SK-N-SH (cell line): ENCODE results near the gene TDRD5. TPM values are rescaled to one million over a fixed set of nuclear protein-coding genes. Genes with fewer than 3 reads are reported as not detected.

Experiments used
- CTCF ChIA-PET: fragments of 300-600, 350-600 bp; formaldehyde crosslinking; extraction: SDS; loops from one replicate; lab custom pipeline; 2021; lab: Yijun Ruan, JAX
- POLR2A ChIA-PET: fragments of 350-600 bp; sonication (Branson Sonifier 250); formaldehyde crosslinking; extraction: SDS; loops from one replicate; lab custom pipeline; 2020; ENCODE audit warnings: antibody characterized with exemption, inconsistent platforms; lab: Yijun Ruan, JAX
- DNase-seq: peaks from one replicate; pipeline ENCODE4 v3.0.0; 2012
- H2AFZ ChIP-seq: fragments of 200-600 bp; sonication (generic); 2 replicates; pipeline ENCODE4 v1.8.1; 2016; ENCODE audit warnings: antibody characterized with exemption, mild to moderate bottlenecking, low read depth
- H3F3A ChIP-seq: fragments of 200-600 bp; sonication (generic); replicated peaks from 2 replicates; pipeline ENCODE3; 2016; ENCODE audit warnings: antibody characterized with exemption, mild to moderate bottlenecking; ENCODE audit not compliant: insufficient read depth
- H3K27ac ChIP-seq, 2 experiments: fragments of 200-500 bp in 1 of 2; fragments of 200-600 bp in 1 of 2; sonication (Bioruptor generic) in 1 of 2; sonication (generic), shearing (Covaris generic) in 1 of 2; 2 replicates each; pipeline versions ENCODE4 v1.5.1 to v1.6.1; 2014 to 2016; ENCODE audit warnings: low read depth in 2 of 2, inconsistent platforms in 1 of 2, low read length in 1 of 2, mild to moderate bottlenecking in 1 of 2, mixed read lengths in 1 of 2
- H3K27me3 ChIP-seq: fragments of 200-600 bp; sonication (generic), shearing (Covaris generic); 2 replicates; pipeline ENCODE4 v1.6.1; 2016; ENCODE audit warnings: mixed run types; ENCODE audit not compliant: insufficient read depth
- H3K36me3 ChIP-seq, 2 experiments: fragments of 200-500 bp in 1 of 2; fragments of 200-600 bp in 1 of 2; sonication (Bioruptor generic) in 1 of 2; sonication (generic) in 1 of 2; replicated peaks in 1 of 2; 2 replicates each; pipeline versions ENCODE3 to v1.5.1; 2014 to 2016; ENCODE audit warnings: low read length in 1 of 2, mild to moderate bottlenecking in 1 of 2; ENCODE audit not compliant: insufficient read depth in 2 of 2, control insufficient read depth in 1 of 2
- H3K4me1 ChIP-seq, 2 experiments: fragments of 200-500 bp in 1 of 2; fragments of 200-600 bp in 1 of 2; sonication (Bioruptor generic) in 1 of 2; sonication (generic), shearing (Covaris generic) in 1 of 2; 2 replicates each; pipeline versions ENCODE4 v1.5.1 to v1.6.1; 2014 to 2016; ENCODE audit warnings: low read depth in 1 of 2, low read length in 1 of 2, mixed run types in 1 of 2; ENCODE audit not compliant: insufficient read depth in 2 of 2, control insufficient read depth in 1 of 2
- H3K4me2 ChIP-seq: fragments of 200-600 bp; sonication (generic), shearing (Covaris generic); 2 replicates; pipeline ENCODE4 v1.6.1; 2017; ENCODE audit warnings: mixed run types
- H3K4me3 ChIP-seq, 2 experiments: fragments of 200-500 bp in 1 of 2; fragments of 200-600 bp in 1 of 2; sonication (Bioruptor generic) in 1 of 2; sonication (generic), shearing (Covaris generic) in 1 of 2; 2 replicates each; pipeline versions ENCODE4 v1.5.1 to v1.8.1; 2014 to 2016; ENCODE audit warnings: low read depth in 2 of 2, inconsistent platforms in 1 of 2, low read length in 1 of 2, mild to moderate bottlenecking in 1 of 2, mixed read lengths in 1 of 2, moderate library complexity in 1 of 2
- H3K79me2 ChIP-seq: fragments of 200-600 bp; sonication (generic); 2 replicates; pipeline ENCODE4 v1.8.1; 2017; ENCODE audit warnings: mild to moderate bottlenecking; ENCODE audit not compliant: insufficient read depth
- H3K9ac ChIP-seq: fragments of 200-600 bp; sonication (generic); 2 replicates; pipeline ENCODE4 v1.6.1; 2017; ENCODE audit warnings: mixed run types
- H3K9me2 ChIP-seq: fragments of 200-600 bp; sonication (generic); 2 replicates; pipeline ENCODE4 v1.6.1; 2017; ENCODE audit warnings: mixed run types
- H3K9me3 ChIP-seq: fragments of 200-600 bp; sonication (generic); 2 replicates; pipeline ENCODE4 v1.6.1; 2017; ENCODE audit warnings: mixed run types, mild to moderate bottlenecking, moderate library complexity
- H4K20me1 ChIP-seq: fragments of 200-600 bp; sonication (generic); 2 replicates; pipeline ENCODE4 v1.6.1; 2017; ENCODE audit warnings: mild to moderate bottlenecking, mixed run types; ENCODE audit not compliant: insufficient read depth
- CHD2 ChIP-seq: fragments of 150-350 bp; IDR thresholded peaks from 2 replicates; pipeline ENCODE4 v1.6.1; 2018; ENCODE audit warnings: low read length; ENCODE audit not compliant: partially characterized antibody
- ELF1 ChIP-seq: IDR thresholded peaks from 2 replicates; pipeline ENCODE4 v1.4.0; 2012
- MXI1 ChIP-seq: IDR thresholded peaks from 2 replicates; pipeline ENCODE4 v1.6.1; 2012; ENCODE audit warnings: mild to moderate bottlenecking, low read depth, low read length, improper control_type of control experiment
- NRF1 ChIP-seq: IDR thresholded peaks from 2 replicates; pipeline ENCODE4 v1.6.1; 2012; ENCODE audit warnings: low read depth, mild to moderate bottlenecking, low read length
- PBX3 ChIP-seq: IDR thresholded peaks from 2 replicates; pipeline ENCODE4; 2012
- POLR2AphosphoS5 ChIP-seq: IDR thresholded peaks from 2 replicates; pipeline ENCODE4 v1.6.1; 2012; ENCODE audit warnings: low read depth, low read length
- RAD21 ChIP-seq: IDR thresholded peaks from 2 replicates; pipeline ENCODE4 v1.6.1; 2012; ENCODE audit warnings: mild to moderate bottlenecking, low read length
- RCOR1 ChIP-seq: fragments of 150-350 bp; IDR thresholded peaks from 2 replicates; pipeline ENCODE4 v1.6.1; 2017; ENCODE audit warnings: antibody characterized with exemption, low read length
- REST ChIP-seq: IDR thresholded peaks from 2 replicates; pipeline ENCODE4 v1.6.1; 2012; ENCODE audit warnings: mild to moderate bottlenecking, low read depth, low read length, moderate library complexity
- RXRA ChIP-seq: IDR thresholded peaks from 2 replicates; pipeline ENCODE4 v1.4.0; 2012; ENCODE audit warnings: low read depth, mild to moderate bottlenecking, borderline replicate concordance
- SIN3A ChIP-seq: IDR thresholded peaks from 2 replicates; pipeline ENCODE4 v1.6.1; 2012; ENCODE audit warnings: low read depth, mild to moderate bottlenecking, low read length, moderate library complexity, borderline replicate concordance
- SMC3 ChIP-seq: IDR thresholded peaks from 2 replicates; pipeline ENCODE4 v1.6.1; 2012; ENCODE audit warnings: low read depth, low read length, improper control_type of control experiment
- YY1 ChIP-seq: IDR thresholded peaks from 2 replicates; pipeline ENCODE4 v1.4.0; 2012; ENCODE audit warnings: low read depth, mild to moderate bottlenecking
- WGBS: methylation state at CpG from one replicate; pipeline ENCODE4 v1.1.6; 2017; ENCODE audit warnings: low lambda C conversion rate; 5-methylcytosine and 5-hydroxymethylcytosine counted together
- polyA plus RNA-seq, 3 experiments: library from polyadenylated mRNA; depleted of rRNA; stranded (reverse); fragments of >200 nt; gene quantifications; 2 replicates each; pipeline ENCODE4 v1.2.3, GENCODE V29; 2012
- TF ChIP-seq, protein P1 (sequence below): IDR thresholded peaks from 2 replicates; pipeline ENCODE4 v1.4.0; 2012; ENCODE audit warnings: low read depth
- TF ChIP-seq, protein P2 (sequence below): IDR thresholded peaks from 2 replicates; pipeline ENCODE4 v1.4.0; 2012; ENCODE audit warnings: low read depth, borderline replicate concordance
- TF ChIP-seq, protein P3 (sequence below): fragments of 150-350 bp; IDR thresholded peaks from 2 replicates; pipeline ENCODE4 v1.6.1; 2016; ENCODE audit warnings: mild to moderate bottlenecking, low read depth, low read length
- TF ChIP-seq, protein P4 (sequence below): IDR thresholded peaks from 2 replicates; pipeline ENCODE4 v1.4.0; 2012; ENCODE audit warnings: low read depth, borderline replicate concordance

Gene TDRD5
- polyA plus RNA-seq, 1 of the 3 experiments (the other 2 are of a cell fraction), result not detected

DNA sequence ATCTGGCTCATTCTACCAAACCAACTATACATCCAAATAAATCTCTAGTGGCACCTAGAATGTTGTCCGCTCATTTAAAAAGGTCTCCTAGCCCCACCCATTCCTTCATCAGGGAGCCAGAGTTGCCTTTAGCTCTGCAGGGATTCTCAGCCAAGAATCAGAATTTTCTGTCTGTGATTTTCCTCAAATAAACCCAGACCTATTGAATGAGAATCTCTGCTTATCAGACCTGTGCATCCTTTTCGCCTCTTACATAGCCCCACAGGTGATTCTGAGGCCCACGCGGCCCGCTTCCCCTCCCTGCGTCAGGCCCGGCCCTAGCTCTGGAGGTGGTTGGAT, 410 bp upstream of the TDRD5 start:
- no peaks in the 10 kb centered on the region for H3F3A ChIP-seq
- no peaks in the 10 kb centered on the region for H3K9me3 ChIP-seq
- 11% methylated on average over 7 of the region's 7 CpGs for WGBS
- no peaks in the 10 kb centered on the region for H3K9me2 ChIP-seq
- no peak for DNase-seq
- no peak overlapping the region for H3K9ac ChIP-seq
- H3K4me1 ChIP-seq, result no peaks in the 10 kb centered on the region; a peak in 1 of 4 replicates
- TF ChIP-seq, protein P1, sequence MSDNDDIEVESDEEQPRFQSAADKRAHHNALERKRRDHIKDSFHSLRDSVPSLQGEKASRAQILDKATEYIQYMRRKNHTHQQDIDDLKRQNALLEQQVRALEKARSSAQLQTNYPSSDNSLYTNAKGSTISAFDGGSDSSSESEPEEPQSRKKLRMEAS, result no peak
- TF ChIP-seq, all 33 proteins: peak for 0
- Histone ChIP-seq H3K27ac (no peak overlapping the region), H4K20me1 (no peaks in the 10 kb centered on the region), H2AFZ (no peak overlapping the region), H3K27me3 (no peaks in the 10 kb centered on the region; the same call in 1 of the 2 replicates), H3K4me3 (peak overlapping the region in 1 of 2 experiments; percentile 25; a peak in 1 of 4 replicates), H3K79me2 (no peaks in the 10 kb centered on the region), H3K4me2 (peak overlapping the region; percentile 41; the same call in 1 of the 2 replicates), H3K36me3 (no peaks in the 10 kb centered on the region)
- ChIA-PET CTCF (interaction anchor here (0.5 to 2.2 kb wide), 2 partner anchors 223 to 660 kb away, joined by 3 to 8 read pairs; no protein-coding TSS in a partner anchor), POLR2A (no interaction called here)

DNA sequence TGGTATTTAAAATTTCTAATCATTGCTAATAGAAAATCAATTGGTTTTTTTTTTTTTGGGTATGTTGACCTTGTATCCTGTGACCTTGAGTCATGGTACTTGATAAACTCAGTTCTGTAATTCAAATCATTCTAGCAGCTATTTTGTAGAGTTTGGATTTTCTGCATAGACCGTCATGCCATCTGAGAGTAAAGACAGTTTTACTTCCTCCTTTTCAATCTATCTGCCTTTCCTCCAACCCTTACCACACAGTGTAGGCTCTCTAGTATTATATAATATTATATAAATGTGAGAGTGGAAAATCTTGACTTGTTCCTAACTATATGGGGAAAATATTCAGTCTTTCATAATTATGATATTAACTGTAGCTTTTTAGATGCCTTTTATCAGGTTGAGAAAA, 7.0 kb downstream of the TDRD5 start:
- DNase-seq, result no peak
- POLR2A ChIA-PET, result no interaction called here
- CTCF ChIA-PET, result interaction anchor here (0.6 to 3.1 kb wide), 4 partner anchors 10 to 1827 kb away, joined by 3 to 16 read pairs (median 4); no protein-coding TSS in a partner anchor
- no peak for TF ChIP-seq POLR2AphosphoS5
- TF ChIP-seq, protein P1, result no peak
- no peak for TF ChIP-seq RCOR1
- TF ChIP-seq RAD21, result no peak
- TF ChIP-seq, protein P2, sequence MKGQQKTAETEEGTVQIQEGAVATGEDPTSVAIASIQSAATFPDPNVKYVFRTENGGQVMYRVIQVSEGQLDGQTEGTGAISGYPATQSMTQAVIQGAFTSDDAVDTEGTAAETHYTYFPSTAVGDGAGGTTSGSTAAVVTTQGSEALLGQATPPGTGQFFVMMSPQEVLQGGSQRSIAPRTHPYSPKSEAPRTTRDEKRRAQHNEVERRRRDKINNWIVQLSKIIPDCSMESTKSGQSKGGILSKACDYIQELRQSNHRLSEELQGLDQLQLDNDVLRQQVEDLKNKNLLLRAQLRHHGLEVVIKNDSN, result no peak
- TF ChIP-seq ELF1, result no peak
- TF ChIP-seq SIN3A, result no peak
- TF ChIP-seq NRF1, result no peak
- TF ChIP-seq PBX3, result no peak
- no peak for TF ChIP-seq YY1
- TF ChIP-seq, protein P3, sequence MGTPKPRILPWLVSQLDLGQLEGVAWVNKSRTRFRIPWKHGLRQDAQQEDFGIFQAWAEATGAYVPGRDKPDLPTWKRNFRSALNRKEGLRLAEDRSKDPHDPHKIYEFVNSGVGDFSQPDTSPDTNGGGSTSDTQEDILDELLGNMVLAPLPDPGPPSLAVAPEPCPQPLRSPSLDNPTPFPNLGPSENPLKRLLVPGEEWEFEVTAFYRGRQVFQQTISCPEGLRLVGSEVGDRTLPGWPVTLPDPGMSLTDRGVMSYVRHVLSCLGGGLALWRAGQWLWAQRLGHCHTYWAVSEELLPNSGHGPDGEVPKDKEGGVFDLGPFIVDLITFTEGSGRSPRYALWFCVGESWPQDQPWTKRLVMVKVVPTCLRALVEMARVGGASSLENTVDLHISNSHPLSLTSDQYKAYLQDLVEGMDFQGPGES, result no peak
- TF ChIP-seq CHD2, result no peak
- TF ChIP-seq, protein P4, sequence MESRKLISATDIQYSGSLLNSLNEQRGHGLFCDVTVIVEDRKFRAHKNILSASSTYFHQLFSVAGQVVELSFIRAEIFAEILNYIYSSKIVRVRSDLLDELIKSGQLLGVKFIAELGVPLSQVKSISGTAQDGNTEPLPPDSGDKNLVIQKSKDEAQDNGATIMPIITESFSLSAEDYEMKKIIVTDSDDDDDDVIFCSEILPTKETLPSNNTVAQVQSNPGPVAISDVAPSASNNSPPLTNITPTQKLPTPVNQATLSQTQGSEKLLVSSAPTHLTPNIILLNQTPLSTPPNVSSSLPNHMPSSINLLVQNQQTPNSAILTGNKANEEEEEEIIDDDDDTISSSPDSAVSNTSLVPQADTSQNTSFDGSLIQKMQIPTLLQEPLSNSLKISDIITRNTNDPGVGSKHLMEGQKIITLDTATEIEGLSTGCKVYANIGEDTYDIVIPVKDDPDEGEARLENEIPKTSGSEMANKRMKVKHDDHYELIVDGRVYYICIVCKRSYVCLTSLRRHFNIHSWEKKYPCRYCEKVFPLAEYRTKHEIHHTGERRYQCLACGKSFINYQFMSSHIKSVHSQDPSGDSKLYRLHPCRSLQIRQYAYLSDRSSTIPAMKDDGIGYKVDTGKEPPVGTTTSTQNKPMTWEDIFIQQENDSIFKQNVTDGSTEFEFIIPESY, result no peak
- no peak for TF ChIP-seq MXI1
- TF ChIP-seq RXRA, result no peak
- no peak for TF ChIP-seq SMC3
- no peak for TF ChIP-seq REST

More for the DNA sequence above, 7.0 kb downstream of the TDRD5 start:
- Histone ChIP-seq H2AFZ (no peak overlapping the region), H4K20me1 (no peaks in the 10 kb centered on the region), H3F3A (no peaks in the 10 kb centered on the region), H3K9me3 (no peaks in the 10 kb centered on the region), H3K27me3 (no peaks in the 10 kb centered on the region), H3K9ac (no peak overlapping the region), H3K4me1 (no peaks in the 10 kb centered on the region), H3K4me3 (no peak overlapping the region), H3K79me2 (no peaks in the 10 kb centered on the region), H3K4me2 (no peak overlapping the region), H3K36me3 (no peaks in the 10 kb centered on the region), H3K9me2 (no peaks in the 10 kb centered on the region), H3K27ac (no peak overlapping the region)
- WGBS, result 66% methylated on average over 1 of the region's 1 CpG
